Upper lobe of right lung (tissue), 1 donor: ENCODE data around the gene CHCHD6. TPM values are rescaled to one million over a fixed set of nuclear protein-coding genes. Genes with fewer than 3 reads are reported as not detected.
"Not testable (repeated sequence)": the region's sequence is repeated elsewhere in the genome, so short reads cannot be mapped to it uniquely, and the experiment has no call there.

Source experiments
- ATAC-seq: fragments of 200-7000 bp; cut with Tn5 transposase; one replicate; pipeline ENCODE4 v1.9.1; 2020; ENCODE audit warnings: mild to moderate bottlenecking, moderate library complexity
- DNase-seq: peaks from one replicate; pipeline ENCODE4 v3.0.0-alpha.2; 2020
- H3K27ac ChIP-seq: fragments of 200-600 bp; one replicate; pipeline ENCODE4 v1.8.0; 2022
- H3K27me3 ChIP-seq: fragments of 200-600 bp; one replicate; pipeline ENCODE4 v1.8.0; 2022; ENCODE audit warnings: mild to moderate bottlenecking
- H3K36me3 ChIP-seq: fragments of 200-600 bp; one replicate; pipeline ENCODE4 v1.8.0; 2022
- H3K4me1 ChIP-seq: fragments of 200-600 bp; one replicate; pipeline ENCODE4 v1.8.0; 2022
- H3K4me3 ChIP-seq: fragments of 200-600 bp; one replicate; pipeline ENCODE4 v1.8.0; 2022; ENCODE audit warnings: mild to moderate bottlenecking
- H3K9me3 ChIP-seq: fragments of 200-600 bp; one replicate; pipeline ENCODE4 v1.8.0; 2022
- intact Hi-C: fragments of 100-400 bp; cut with DNase I; formaldehyde crosslinking; loops from one replicate; pipeline ENCODE4 v1.11.0; 2022
- total RNA-seq: library from RNA; stranded (reverse); fragmentation: NEBNext Ultra II Directional; extraction: Animal tissue kit (Norgen Biotek cat#: 25700); gene quantifications from one replicate; pipeline ENCODE4 v1.2.1, GENCODE V29; 2021
- TF ChIP-seq, protein P1 (sequence below): fragments of 200-600 bp; IDR thresholded peaks from one replicate; pipeline ENCODE4 v1.8.0; 2022; ENCODE audit warnings: antibody characterized with exemption
- donor health status: DM: no; HTN: yes; CAD: no; lungs with severe emphysema.

The CHCHD6 gene
- total RNA-seq, 1 donor from 2014 or later, result 17.1 TPM

DNA sequence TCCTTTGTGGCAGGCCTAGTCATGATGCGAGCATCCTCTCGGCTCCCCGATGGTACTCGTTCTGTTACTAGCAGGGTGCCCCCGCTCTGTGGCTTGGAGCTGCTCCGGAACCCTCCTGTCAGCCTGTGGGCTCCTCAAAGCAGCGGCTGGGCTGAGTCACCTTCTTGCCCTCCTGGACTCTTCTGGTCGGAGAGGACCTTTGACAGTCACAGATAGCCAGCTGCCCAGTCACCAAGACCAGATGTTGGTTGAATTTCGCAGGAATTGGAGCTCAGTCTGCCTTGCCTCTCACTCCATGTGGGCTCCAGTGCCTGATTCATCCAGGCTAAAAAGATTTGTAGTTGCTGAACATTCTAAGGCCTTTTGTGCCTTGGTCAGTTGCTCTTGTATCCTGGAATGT is 94.5 kb downstream of the CHCHD6 start:
- Histone ChIP-seq H3K9me3 (no peaks in the 10 kb centered on the region), H3K4me1 (no peaks in the 10 kb centered on the region), H3K27ac (no peak overlapping the region), H3K4me3 (no peak overlapping the region), H3K36me3 (no peaks in the 10 kb centered on the region), H3K27me3 (no peaks in the 10 kb centered on the region)
- intact Hi-C loops, result no loop called here
- TF ChIP-seq, protein P1, sequence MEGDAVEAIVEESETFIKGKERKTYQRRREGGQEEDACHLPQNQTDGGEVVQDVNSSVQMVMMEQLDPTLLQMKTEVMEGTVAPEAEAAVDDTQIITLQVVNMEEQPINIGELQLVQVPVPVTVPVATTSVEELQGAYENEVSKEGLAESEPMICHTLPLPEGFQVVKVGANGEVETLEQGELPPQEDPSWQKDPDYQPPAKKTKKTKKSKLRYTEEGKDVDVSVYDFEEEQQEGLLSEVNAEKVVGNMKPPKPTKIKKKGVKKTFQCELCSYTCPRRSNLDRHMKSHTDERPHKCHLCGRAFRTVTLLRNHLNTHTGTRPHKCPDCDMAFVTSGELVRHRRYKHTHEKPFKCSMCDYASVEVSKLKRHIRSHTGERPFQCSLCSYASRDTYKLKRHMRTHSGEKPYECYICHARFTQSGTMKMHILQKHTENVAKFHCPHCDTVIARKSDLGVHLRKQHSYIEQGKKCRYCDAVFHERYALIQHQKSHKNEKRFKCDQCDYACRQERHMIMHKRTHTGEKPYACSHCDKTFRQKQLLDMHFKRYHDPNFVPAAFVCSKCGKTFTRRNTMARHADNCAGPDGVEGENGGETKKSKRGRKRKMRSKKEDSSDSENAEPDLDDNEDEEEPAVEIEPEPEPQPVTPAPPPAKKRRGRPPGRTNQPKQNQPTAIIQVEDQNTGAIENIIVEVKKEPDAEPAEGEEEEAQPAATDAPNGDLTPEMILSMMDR, result no peak
- DNase-seq, result no peak
- ATAC-seq, result no peak

DNA sequence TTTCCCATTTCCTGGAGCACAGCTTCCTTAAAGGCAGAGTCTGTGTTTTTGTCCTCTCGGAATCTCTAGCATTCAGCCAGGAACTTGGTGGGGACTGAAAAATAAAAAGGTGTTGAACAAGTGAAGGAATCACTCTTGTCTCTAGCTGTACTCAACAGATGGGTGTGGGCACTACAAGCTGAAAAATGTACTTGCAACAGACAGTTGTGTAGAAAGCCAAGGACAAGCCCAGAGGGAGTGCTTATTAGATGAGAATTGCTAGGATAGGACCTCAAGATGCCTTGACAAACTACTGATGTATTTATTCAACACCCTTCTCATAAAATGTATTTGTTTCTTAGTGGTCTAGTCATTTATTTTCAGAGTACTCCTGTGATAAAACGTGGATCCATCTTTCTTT is 95.1 kb downstream of the CHCHD6 start:
- Histone ChIP-seq H3K27me3 (no peaks in the 10 kb centered on the region), H3K4me3 (no peak overlapping the region), H3K36me3 (no peaks in the 10 kb centered on the region), H3K4me1 (no peaks in the 10 kb centered on the region), H3K9me3 (no peaks in the 10 kb centered on the region), H3K27ac (no peak overlapping the region)
- intact Hi-C loops, result no loop called here
- TF ChIP-seq, protein P1, result no peak
- ATAC-seq (peak; percentile 38), DNase-seq (no peak)

DNA sequence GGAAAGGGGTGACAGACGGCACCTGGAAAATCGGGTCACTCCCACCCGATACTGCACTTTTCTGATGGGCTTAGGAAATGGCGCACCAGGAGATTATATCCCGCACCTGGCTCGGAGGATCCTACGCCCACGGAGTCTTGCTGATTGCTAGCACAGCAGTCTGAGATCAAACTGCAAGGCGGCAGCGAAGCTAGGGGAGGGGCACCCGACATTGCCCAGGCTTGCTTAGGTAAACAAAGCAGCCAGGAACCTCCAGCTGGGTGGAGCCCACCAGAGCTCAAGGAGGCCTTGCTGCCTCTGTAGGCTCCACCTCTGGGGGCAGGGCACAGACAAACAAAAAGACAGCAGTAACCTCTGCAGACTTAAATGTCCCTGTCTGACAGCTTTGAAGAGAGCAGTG is 97.3 kb downstream of the CHCHD6 start:
- DNase-seq, H3K27ac ChIP-seq, H3K4me3 ChIP-seq, H3K36me3 ChIP-seq, intact Hi-C loops, H3K27me3 ChIP-seq, ATAC-seq, H3K9me3 ChIP-seq, H3K4me1 ChIP-seq: not testable (repeated sequence)

DNA sequence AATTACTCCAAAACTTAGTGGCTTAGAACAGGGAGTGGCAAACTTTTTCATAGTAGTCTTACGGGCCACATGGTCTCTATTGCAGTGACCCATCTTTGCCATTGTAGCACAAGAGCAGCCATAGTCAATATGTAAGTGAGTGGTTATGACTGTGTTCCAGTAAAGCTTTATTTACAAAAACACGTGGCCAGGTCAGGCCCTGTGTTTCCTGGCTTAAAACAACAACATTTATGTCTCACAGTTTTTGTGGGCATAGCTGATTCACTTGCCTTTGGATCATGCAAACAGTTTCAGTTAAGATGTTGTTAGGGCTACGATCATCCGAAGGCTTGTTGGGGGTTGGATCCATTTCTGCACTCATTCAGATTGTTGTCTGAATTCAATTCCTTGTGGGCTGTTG is 103.8 kb downstream of the CHCHD6 start:
- H3K4me1 ChIP-seq, result no peaks in the 10 kb centered on the region
- no peak overlapping the region for H3K4me3 ChIP-seq
- ATAC-seq (no peak), DNase-seq (no peak)
- intact Hi-C loops, result no loop called here
- H3K36me3 ChIP-seq, result no peaks in the 10 kb centered on the region
- TF ChIP-seq, protein P1, result no peak
- H3K9me3 ChIP-seq, result peaks cover 4% of the 10 kb centered on the region
- H3K27me3 ChIP-seq, result no peaks in the 10 kb centered on the region
- no peak overlapping the region for H3K27ac ChIP-seq

DNA sequence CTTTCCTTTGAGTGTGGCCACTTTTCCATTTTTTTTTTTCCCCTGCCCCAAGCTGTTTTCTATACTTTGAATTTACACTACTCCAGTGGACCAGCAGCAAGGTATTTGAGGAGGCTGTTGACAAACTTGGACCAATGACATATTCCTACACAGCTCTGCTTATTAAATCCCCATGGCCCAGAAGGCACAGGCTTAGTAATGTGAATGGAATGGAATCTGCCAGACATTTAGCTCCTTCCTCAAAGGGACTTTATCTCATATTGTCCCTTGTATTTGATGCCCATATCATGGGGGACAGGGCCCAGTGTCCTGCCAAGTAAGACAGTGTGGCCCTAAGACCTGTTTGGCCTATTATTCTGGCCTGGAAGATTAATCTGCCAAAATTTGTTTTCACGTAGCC is 107.5 kb downstream of the CHCHD6 start:
- H3K9me3 ChIP-seq, result peaks cover 4% of the 10 kb centered on the region
- H3K36me3 ChIP-seq, result no peaks in the 10 kb centered on the region
- intact Hi-C loops, result no loop called here
- no peak for ATAC-seq
- no peaks in the 10 kb centered on the region for H3K4me1 ChIP-seq
- no peak overlapping the region for H3K4me3 ChIP-seq
- no peaks in the 10 kb centered on the region for H3K27me3 ChIP-seq
- TF ChIP-seq, protein P1, result no peak
- DNase-seq, result no peak
- no peak overlapping the region for H3K27ac ChIP-seq

DNA sequence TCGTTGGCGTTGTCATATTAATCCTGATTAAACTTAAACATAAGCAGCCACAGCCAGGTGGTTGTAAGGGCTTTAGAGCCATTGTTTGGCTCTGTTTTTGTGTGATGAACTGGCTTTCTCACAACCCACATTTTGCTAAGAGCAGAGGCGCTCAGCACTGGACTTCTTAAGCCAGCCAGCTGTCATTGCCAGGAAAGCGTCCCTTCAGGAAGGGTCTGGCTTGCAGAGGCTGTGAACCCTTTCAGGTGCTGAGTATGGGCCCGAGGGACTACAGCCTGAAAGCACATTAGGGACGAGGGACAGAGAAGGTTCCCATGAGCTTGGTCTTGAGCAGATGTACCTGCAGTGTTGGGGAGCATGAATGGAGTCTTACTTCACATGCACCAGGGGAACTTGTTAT is 112.3 kb downstream of the CHCHD6 start:
- H3K4me1 ChIP-seq, result peaks cover 7% of the 10 kb centered on the region
- no peak overlapping the region for H3K27ac ChIP-seq
- no peaks in the 10 kb centered on the region for H3K27me3 ChIP-seq
- H3K9me3 ChIP-seq, result no peaks in the 10 kb centered on the region
- DNase-seq, result no peak
- TF ChIP-seq, protein P1, result no peak
- no peak for ATAC-seq
- no peaks in the 10 kb centered on the region for H3K36me3 ChIP-seq
- intact Hi-C loops, result no loop called here
- no peak overlapping the region for H3K4me3 ChIP-seq
